Limb (tissue), 2 donors: ENCODE measurements around the gene PARP11.

Experiments
- DNase-seq, 2 donors: peaks; one replicate each; pipeline ENCODE4 v3.0.0-alpha.2; 2016; ENCODE audit errors: extremely low spot score in 2 of 2

Gene PARP11

DNA sequence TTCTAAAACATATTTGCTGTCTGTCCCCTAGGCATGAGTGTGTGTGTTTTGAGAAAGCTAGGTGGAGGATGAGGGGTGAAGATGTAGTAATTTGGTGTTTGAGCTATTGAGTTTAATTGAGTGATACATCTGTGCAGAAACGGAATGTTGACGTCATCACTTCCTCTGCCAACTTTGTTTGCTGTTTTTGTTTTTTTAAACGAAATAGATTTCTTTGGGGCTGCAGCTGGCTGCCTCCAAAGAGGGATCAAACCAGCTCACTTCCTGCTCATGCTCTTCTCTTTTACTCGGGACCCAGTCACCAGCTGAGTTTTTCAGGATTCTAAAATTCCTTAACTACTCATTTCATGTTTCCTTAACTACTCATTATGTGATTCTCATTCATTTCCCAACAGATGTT, 100.8 kb downstream of the PARP11 start:
- no peak for DNase-seq

DNA sequence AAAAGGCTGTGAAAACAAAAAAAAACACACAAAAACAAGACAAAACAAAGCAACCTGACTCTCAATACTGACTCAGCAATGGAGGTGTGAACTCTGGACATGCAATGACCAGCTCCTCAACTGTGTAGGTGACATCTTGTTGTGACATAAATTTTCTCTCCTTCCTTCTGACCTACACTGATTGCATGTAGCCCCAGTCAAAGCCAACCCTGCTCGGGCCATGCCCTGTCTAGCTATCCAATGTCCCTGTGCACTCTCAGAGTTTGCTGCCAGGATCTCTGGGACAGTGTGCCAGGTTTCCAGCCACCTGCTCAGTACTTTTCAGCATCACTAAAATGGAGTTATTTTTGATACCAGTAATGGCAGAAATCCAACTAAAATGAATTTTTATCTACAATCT, 101.3 kb downstream of the PARP11 start:
- no peak for DNase-seq

DNA sequence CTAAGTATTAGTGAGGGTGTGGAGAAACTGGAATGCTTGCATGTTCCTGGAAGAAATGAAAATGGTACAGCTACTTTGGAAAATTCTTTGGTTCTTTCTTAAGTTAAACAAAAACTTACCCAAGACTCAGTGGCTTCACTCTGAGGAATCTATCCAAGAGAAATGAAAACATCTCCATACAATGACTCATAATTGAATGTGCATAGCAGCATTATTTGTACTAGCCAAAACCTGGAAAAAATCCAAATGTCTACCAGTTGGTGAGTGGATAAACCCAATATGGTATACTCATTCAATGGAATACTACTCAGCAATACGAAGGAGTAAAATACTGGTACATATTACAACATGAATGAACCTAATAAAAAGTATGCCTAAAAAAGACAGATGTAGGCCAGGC, 102.3 kb downstream of the PARP11 start:
- no peak for DNase-seq

GRCh38 chr12:3768911-3769447, 104.2 kb downstream of the PARP11 start:
- no peak for DNase-seq

DNA sequence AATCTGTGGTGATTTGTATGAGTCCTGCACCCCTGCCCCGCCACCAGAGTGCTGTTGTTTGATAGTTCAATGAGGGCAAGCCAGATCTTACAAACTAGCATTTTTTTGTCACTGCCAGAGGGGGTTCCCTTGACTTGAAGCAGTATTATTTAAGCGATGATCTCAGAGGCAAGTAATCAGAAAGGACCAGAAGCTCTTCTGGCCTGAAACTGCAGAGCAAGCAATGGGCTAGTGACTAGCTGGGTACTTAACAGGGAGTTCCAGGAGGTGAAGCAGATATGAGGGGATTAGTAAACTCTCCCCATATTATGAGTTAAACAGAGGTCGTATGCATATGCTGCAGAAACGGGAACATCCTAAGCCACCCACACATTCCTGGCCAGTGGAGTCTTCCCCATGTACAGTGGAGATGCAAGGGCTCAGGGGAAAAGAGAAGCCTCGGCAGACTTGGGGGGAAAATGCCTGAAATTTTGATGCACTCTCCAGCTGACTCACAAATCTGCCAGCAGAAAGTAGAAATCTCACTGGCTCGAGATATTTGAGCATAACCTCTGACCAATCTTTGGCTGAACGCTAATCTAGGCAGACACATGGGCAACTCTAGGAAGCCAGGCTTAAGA, 112.0 kb downstream of the PARP11 start:
- DNase-seq = no peak

- DNase-seq = no peak
Observed at GRCh38 chr12:3759878-3760277, 113.3 kb downstream of the PARP11 start.
